K562 (cell line): ENCODE results near the gene RPP14. TPM values are rescaled to one million over a fixed set of nuclear protein-coding genes. Genes with fewer than 3 reads are reported as not detected.

Source experiments
- ATF1 ChIP-seq, 2 experiments: fragments of 450-650 bp in 1 of 2; IDR thresholded peaks; 2 replicates each; pipeline ENCODE4 v1.6.1; 2016; ENCODE audit warnings: missing compliant biosample characterization in 1 of 2, missing genetic modification characterization in 1 of 2
- CBX5 ChIP-seq: IDR thresholded peaks from 2 replicates; pipeline ENCODE4 v1.6.1; 2014; ENCODE audit warnings: low read depth, borderline replicate concordance
- CREM ChIP-seq: IDR thresholded peaks from 2 replicates; pipeline ENCODE4 v1.6.1; 2014; ENCODE audit warnings: antibody characterized with exemption, low read depth
- GATAD2B ChIP-seq: fragments of 450-650 bp; IDR thresholded peaks from 2 replicates; pipeline ENCODE4 v1.6.1; 2017; ENCODE audit warnings: mild to moderate bottlenecking, borderline replicate concordance
- MAFG ChIP-seq: fragments of 450-650 bp; conservative IDR thresholded peaks from 2 replicates; pipeline ENCODE4 v1.6.1; 2016; ENCODE audit warnings: missing genetic modification characterization, missing compliant biosample characterization
- MAFK ChIP-seq: IDR thresholded peaks from 2 replicates; pipeline ENCODE4 v1.6.1; 2011; ENCODE audit warnings: low read length, improper control_type of control experiment
- MAZ ChIP-seq, 2 experiments: fragments of 450-650 bp in 1 of 2; sonication (generic) in 1 of 2; formaldehyde crosslinking; IDR thresholded peaks in 1 of 2; conservative IDR thresholded peaks in 1 of 2; 2 replicates each; pipeline versions ENCODE4 v1.4.0 to v1.5.0; 2020; ENCODE audit warnings: mild to moderate bottlenecking in 1 of 2, missing genetic modification reagents in 1 of 2
- MITF ChIP-seq: IDR thresholded peaks from 2 replicates; pipeline ENCODE4 v1.6.1; 2014; ENCODE audit warnings: antibody characterized with exemption
- MTA3 ChIP-seq: fragments of 450-650 bp; formaldehyde crosslinking; IDR thresholded peaks from 2 replicates; pipeline ENCODE4 v1.6.1; 2017; ENCODE audit warnings: mild to moderate bottlenecking, borderline replicate concordance
- NEUROD1 ChIP-seq: fragments of 150-350 bp; IDR thresholded peaks from 2 replicates; pipeline ENCODE4 v1.6.1; 2014; ENCODE audit warnings: borderline replicate concordance, low read length, low read depth; ENCODE audit not compliant: partially characterized antibody
- NR3C1 ChIP-seq: sonication (generic); formaldehyde crosslinking; IDR thresholded peaks from 2 replicates; pipeline ENCODE4 v1.8.1; 2022; ENCODE audit warnings: missing genetic modification reagents
- RB1 ChIP-seq: fragments of 450-650 bp; IDR thresholded peaks from 2 replicates; pipeline ENCODE4 v1.6.1; 2017; ENCODE audit warnings: low read depth, mild to moderate bottlenecking
- SAFB ChIP-seq: fragments of 200-400 bp; formaldehyde crosslinking; IDR thresholded peaks from 2 replicates; pipeline ENCODE4 v1.6.1; 2017; ENCODE audit warnings: low read depth, low read length, borderline replicate concordance
- SIN3A ChIP-seq, 2 experiments: fragments of 150-350 bp in 1 of 2; IDR thresholded peaks; 2 replicates each; pipeline ENCODE4 v1.6.1; 2011 to 2016; ENCODE audit warnings: borderline replicate concordance in 2 of 2, low read depth in 2 of 2, low read length in 2 of 2, mild to moderate bottlenecking in 2 of 2, moderate library complexity in 2 of 2; ENCODE audit not compliant: control insufficient read depth in 1 of 2
- SREBF1 ChIP-seq: fragments of 150-350 bp; IDR thresholded peaks from 2 replicates; pipeline ENCODE4 v1.6.1; 2014; ENCODE audit warnings: antibody characterized with exemption, low read depth, low read length, borderline replicate concordance
- TBP ChIP-seq: optimal IDR thresholded peaks from 2 replicates; pipeline ENCODE3; 2011; ENCODE audit warnings: low read depth, low read length, improper control_type of control experiment
- ZNF3 ChIP-seq: fragments of 250-450 bp; sonication (Bioruptor Pico); IDR thresholded peaks from 2 replicates; pipeline ENCODE4 v1.5.0; 2021; ENCODE audit warnings: mild to moderate bottlenecking, moderate library complexity
- ZNF830 ChIP-seq: fragments of 250-450 bp; sonication (Bioruptor Pico); IDR thresholded peaks from 2 replicates; pipeline ENCODE4 v1.5.0; 2021; ENCODE audit warnings: mild to moderate bottlenecking
- polyA plus RNA-seq, 8 experiments: library from polyadenylated mRNA; depleted of rRNA in 4 of 8; stranded (reverse) in 5 of 8; unstranded in 3 of 8; fragments of >200 nt; fragmentation: Nextera tagmentation in 2 of 8; fragmentation: Illumina TruSeq in 1 of 8; extraction: Ambion mirVana in 2 of 8; extraction: Trizol in 1 of 8; gene quantifications; 2 replicates each; pipeline versions ENCODE4 v1.2.1 to v1.2.3, GENCODE V29; 2011 to 2014; ENCODE audit warnings: inconsistent platforms in 1 of 8, missing spikeins in 1 of 8
- total RNA-seq, 7 experiments: library from RNA; depleted of rRNA in 6 of 7; stranded (reverse); fragments of >200 nt in 6 of 7; fragmentation: Illumina TruSeq in 2 of 7; extraction: Trizol in 2 of 7; gene quantifications; 2 replicates each; pipeline versions ENCODE4 v1.2.1 to v1.2.3, GENCODE V29; 2011 to 2021; ENCODE audit warnings: low replicate concordance in 1 of 7
- TF ChIP-seq, protein P1 (sequence below), 3 experiments: fragments of 200-800 bp in 1 of 3; sonication (Bioruptor generic) in 1 of 3; sonication (generic) in 1 of 3; formaldehyde crosslinking in 1 of 3; IDR thresholded peaks; 2 replicates each; pipeline versions ENCODE4 v1.6.1 to v1.8.0; 2016 to 2022; ENCODE audit warnings: mild to moderate bottlenecking in 2 of 3, missing compliant biosample characterization in 2 of 3, missing genetic modification characterization in 2 of 3, missing genetic modification reagents in 1 of 3
- TF ChIP-seq, protein P2 (sequence below): fragments of 250-450 bp; sonication (Bioruptor Pico); IDR thresholded peaks from 2 replicates; pipeline ENCODE4 v1.4.0; 2020; ENCODE audit warnings: mild to moderate bottlenecking
- TF ChIP-seq, protein P3 (sequence below): sonication (generic); formaldehyde crosslinking; IDR thresholded peaks from 2 replicates; pipeline ENCODE4 v1.8.1; 2023; ENCODE audit warnings: mild to moderate bottlenecking, missing genetic modification reagents

Gene RPP14
- total and polyA plus RNA-seq, 9 of the 15 experiments (the other 6 are each of a cell fraction or from before 2014, with no cell fraction given) = 13.5 to 20.8 (median 15.4) TPM

- TF ChIP-seq, protein P1, sequence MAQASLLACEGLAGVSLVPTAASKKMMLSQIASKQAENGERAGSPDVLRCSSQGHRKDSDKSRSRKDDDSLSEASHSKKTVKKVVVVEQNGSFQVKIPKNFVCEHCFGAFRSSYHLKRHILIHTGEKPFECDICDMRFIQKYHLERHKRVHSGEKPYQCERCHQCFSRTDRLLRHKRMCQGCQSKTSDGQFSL (CRISPR knock-in tag; IDR thresholded peaks at IDR 0.05) = peak; percentile 74
- TF ChIP-seq, protein P1 (tag; IDR thresholded peaks at IDR 0.05) = no peak
- TF ChIP-seq TBP (peak; percentile 16), SIN3A (IDR thresholded peaks at IDR 0.05; ENCODE audit: borderline replicate concordance in 2 of 2, control insufficient read depth in 1 of 2, low read depth in 2 of 2, low read length in 2 of 2) (peak in 1 of 2 experiments; percentile 82; a peak in 2 of 4 replicates), ZNF3 (CRISPR knock-in tag) (no peak), ZNF830 (CRISPR knock-in tag) (no peak), NEUROD1 (peak; percentile 95), SAFB (peak; percentile 82), MAZ (CRISPR knock-in tag; conservative IDR thresholded peaks at IDR 0.05 in 1 of 2, IDR thresholded peaks at IDR 0.05 in 1 of 2) (peak; percentile 51 to 84; a peak in 3 of 4 replicates), CREM (peak; percentile 84), MAFG (tag) (no peak), RB1 (peak; percentile 96), MTA3 (peak; percentile 69), GATAD2B (peak; percentile 86; the same call in 1 of the 2 replicates), MAFK (no peak), SREBF1 (no peak), ATF1 (CRISPR knock-in tag; IDR thresholded peaks at IDR 0.05) (no peak), ATF1 (tag; IDR thresholded peaks at IDR 0.05) (peak; percentile 42), MITF (0 out of 2 replicates have a peak, but pooled peaks have one; percentile 50), CBX5 (0 out of 2 replicates have a peak, but pooled peaks have one; percentile 35), NR3C1 (CRISPR knock-in tag) (peak; percentile 76)
- TF ChIP-seq, protein P2, sequence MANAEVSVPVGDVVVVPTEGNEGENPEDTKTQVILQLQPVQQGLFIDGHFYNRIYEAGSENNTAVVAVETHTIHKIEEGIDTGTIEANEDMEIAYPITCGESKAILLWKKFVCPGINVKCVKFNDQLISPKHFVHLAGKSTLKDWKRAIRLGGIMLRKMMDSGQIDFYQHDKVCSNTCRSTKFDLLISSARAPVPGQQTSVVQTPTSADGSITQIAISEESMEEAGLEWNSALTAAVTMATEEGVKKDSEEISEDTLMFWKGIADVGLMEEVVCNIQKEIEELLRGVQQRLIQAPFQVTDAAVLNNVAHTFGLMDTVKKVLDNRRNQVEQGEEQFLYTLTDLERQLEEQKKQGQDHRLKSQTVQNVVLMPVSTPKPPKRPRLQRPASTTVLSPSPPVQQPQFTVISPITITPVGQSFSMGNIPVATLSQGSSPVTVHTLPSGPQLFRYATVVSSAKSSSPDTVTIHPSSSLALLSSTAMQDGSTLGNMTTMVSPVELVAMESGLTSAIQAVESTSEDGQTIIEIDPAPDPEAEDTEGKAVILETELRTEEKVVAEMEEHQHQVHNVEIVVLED (CRISPR knock-in tag) = peak; percentile 83
- TF ChIP-seq, protein P3, sequence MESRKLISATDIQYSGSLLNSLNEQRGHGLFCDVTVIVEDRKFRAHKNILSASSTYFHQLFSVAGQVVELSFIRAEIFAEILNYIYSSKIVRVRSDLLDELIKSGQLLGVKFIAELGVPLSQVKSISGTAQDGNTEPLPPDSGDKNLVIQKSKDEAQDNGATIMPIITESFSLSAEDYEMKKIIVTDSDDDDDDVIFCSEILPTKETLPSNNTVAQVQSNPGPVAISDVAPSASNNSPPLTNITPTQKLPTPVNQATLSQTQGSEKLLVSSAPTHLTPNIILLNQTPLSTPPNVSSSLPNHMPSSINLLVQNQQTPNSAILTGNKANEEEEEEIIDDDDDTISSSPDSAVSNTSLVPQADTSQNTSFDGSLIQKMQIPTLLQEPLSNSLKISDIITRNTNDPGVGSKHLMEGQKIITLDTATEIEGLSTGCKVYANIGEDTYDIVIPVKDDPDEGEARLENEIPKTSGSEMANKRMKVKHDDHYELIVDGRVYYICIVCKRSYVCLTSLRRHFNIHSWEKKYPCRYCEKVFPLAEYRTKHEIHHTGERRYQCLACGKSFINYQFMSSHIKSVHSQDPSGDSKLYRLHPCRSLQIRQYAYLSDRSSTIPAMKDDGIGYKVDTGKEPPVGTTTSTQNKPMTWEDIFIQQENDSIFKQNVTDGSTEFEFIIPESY (CRISPR knock-in tag) = peak; percentile 74
These were observed 26.6 kb downstream of the RPP14 start, which contains the start of gene PXK (continued) for GRCh38 chr3:58332575-58333188.
